Activated CD4-positive, alpha-beta T cell treated with anti-CD3 and anti-CD28 coated beads, Interleukin-2, amount 50 U/mL, for 48 hours (primary cell): ENCODE measurements around the gene CD79B.
A peak's percentile ranks its signal among the peaks of the same experiment; 100 is the strongest.

ENCODE experiments used
- DNase-seq, 2 experiments: peaks; one replicate each; pipeline ENCODE4 v3.0.0-alpha.2; 2020

Gene CD79B

GRCh38 chr17:63950940-63951907 is 19.1 kb upstream of the CD79B start:
- peak; percentile 43 to 51 for DNase-seq

GRCh38 chr17:63949576-63950250 is 17.6 kb upstream of the CD79B start:
- DNase-seq = no peak

GRCh38 chr17:63948521-63948920 is 16.4 kb upstream of the CD79B start:
- DNase-seq = no peak

GRCh38 chr17:63947711-63948330 is 15.7 kb upstream of the CD79B start:
- DNase-seq = no peak

- peak; percentile 69 to 77 for DNase-seq
Observed at GRCh38 chr17:63946440-63947363, 14.6 kb upstream of the CD79B start.

GRCh38 chr17:63945784-63946439 is 13.8 kb upstream of the CD79B start:
- DNase-seq = no peak

GRCh38 chr17:63944736-63945499 is 12.8 kb upstream of the CD79B start:
- DNase-seq = no peak

GRCh38 chr17:63943745-63944144 is 11.6 kb upstream of the CD79B start:
- DNase-seq = no peak

GRCh38 chr17:63942309-63942985 is 10.3 kb upstream of the CD79B start:
- no peak for DNase-seq

GRCh38 chr17:63941751-63942150 is 9.6 kb upstream of the CD79B start:
- DNase-seq = no peak

- DNase-seq = no peak
Observed at GRCh38 chr17:63941162-63941561, 9.0 kb upstream of the CD79B start.

- DNase-seq = no peak
Observed at GRCh38 chr17:63940584-63940983, 8.5 kb upstream of the CD79B start.

- DNase-seq = no peak
Observed at GRCh38 chr17:63939884-63940283, 7.8 kb upstream of the CD79B start.

- no peak for DNase-seq
Observed at GRCh38 chr17:63939401-63939800, 7.3 kb upstream of the CD79B start.

- DNase-seq = no peak
Observed at GRCh38 chr17:63937920-63938319, 5.8 kb upstream of the CD79B start.

- no peak for DNase-seq
Observed at GRCh38 chr17:63937319-63937718, 5.2 kb upstream of the CD79B start.

GRCh38 chr17:63934183-63935112 is 2.3 kb upstream of the CD79B start:
- DNase-seq = no peak

GRCh38 chr17:63933598-63933997 is 1.5 kb upstream of the CD79B start:
- DNase-seq = no peak

GRCh38 chr17:63932721-63933120 is 590 bp upstream of the CD79B start:
- DNase-seq = no peak
